ENCODE data around the gene AQR.
"Not testable (repeated sequence)": the region's sequence is repeated elsewhere in the genome, so short reads cannot be mapped to it uniquely, and the experiment has no call there.

The AQR gene

DNA sequence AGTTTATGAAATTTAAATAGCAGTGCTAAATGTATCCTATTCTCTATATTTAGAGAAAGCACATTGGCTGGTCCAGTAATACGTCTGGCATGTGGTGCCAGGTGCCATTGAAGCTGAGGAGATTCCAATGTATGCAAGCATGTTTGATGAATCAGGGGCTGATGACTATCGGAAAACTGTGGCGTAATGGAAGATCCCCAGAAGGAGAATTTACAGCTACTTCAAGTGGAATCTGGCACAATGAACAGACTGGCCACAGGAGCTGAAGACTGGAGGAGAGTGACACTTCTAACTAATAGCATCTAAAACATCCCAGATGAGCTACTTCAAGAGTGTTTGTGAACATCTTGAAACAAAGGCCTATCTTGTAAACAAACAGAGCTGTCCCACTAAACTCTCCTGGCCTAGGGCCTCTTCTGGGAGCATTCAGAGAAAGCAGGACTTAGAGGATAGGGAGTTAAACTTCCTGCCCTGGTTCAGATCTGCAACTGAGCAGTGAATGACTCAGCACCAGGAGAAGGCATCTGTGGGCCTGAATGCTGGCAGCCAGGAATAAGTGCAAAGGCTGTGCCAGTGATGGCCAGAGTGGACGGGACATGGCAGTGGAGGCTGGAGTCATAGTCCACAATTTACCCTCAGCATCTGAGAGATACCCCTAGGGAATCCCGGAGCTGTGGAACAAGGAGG lies 159.0 kb downstream of the AQR start:
- no peak for DNase-seq

DNA sequence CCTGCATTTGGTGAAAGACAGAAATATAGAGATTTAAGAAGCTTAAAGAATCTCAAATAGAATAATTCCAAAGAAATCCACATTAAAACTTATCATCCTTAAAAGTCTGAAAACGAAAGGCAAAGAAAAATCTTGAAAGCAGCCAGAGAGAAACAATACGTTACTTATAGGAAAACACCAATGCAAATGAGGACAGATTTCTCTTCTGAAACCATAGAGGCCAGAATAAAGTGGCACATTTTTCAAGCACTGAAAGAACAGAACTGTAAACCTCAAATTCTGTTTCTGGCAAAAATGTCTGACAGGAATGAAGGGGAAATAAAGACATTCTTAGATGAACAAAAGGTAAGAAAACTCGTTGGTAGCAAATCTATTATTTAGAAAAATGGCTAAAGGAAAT lies 160.4 kb downstream of the AQR start:
- no peak for DNase-seq

DNA sequence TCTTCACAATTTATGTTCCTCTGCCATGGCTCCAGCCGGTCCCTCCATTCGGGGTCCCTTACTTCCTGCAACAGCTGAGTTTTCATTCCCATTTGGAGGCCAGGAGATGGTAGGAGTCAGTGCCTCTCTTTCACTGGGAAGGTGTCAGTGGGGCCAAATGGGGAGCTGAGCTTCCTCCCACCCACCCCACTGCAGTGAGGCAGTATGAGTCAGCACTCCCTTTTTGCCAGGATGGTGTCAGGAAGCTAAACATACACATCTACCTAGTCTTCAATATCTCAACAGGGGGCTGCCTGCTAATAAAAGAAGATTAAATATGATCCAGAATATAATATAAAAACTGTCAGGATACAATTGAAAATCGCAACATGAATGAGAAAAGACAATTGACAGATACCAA lies 161.5 kb downstream of the AQR start:
- DNase-seq = no peak

DNA sequence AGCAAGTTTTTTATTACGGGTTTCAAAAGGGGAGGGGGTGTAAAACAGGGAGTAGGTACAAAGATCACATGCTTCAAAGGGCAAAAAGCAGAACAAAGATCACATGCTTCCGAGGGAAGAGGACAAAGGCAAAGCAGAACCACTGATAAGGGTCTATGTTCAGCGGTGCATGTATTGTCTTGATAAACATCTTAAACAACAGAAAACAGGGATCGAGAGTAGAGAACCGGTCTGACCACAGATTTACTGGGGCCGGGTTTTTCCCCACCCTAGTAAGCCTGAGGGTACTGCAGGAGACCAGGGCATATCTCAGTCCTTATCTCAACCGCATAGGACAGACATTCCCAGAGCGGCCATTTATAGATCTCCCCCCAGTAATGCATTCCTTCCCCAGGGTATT lies 162.3 kb downstream of the AQR start:
- not testable (repeated sequence) for DNase-seq

DNA sequence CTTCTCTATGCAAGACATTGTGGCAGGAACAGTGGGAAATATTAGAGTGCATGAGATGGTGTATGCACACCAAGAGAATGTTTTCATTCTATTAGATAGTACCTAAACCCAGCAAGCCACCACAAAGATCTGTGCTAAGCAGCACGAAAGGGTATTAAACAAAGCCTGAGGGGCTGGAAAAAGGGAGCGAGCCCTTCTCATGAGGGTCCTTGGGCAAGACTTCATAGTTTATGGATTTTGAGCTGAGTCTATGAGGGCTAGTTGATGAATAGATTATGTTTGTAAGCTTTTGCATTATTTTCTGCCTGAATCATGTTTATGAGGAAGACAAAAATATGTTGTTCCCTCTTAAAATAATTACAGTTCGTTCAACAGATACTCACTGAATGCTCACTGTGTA lies 164.8 kb downstream of the AQR start:
- DNase-seq = no peak

DNA sequence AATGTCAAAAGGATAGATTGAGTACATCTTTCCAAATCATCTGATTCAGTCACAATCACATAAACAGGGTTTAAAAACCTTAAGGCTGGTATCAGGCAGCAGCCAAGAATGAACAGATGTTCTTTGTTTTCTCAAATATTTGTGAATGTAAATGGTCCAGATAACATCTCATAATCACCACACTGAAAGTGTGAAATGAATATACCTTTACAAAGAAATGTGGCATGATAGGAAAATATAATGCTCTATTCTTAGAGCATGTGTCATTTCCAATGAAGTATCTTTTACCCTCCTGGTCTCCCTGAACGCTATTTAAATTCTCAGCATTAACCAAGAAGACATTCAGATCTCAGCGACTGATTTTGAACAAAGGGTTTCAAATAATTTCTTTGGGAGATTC lies 165.4 kb downstream of the AQR start:
- DNase-seq = peak; percentile 2

DNA sequence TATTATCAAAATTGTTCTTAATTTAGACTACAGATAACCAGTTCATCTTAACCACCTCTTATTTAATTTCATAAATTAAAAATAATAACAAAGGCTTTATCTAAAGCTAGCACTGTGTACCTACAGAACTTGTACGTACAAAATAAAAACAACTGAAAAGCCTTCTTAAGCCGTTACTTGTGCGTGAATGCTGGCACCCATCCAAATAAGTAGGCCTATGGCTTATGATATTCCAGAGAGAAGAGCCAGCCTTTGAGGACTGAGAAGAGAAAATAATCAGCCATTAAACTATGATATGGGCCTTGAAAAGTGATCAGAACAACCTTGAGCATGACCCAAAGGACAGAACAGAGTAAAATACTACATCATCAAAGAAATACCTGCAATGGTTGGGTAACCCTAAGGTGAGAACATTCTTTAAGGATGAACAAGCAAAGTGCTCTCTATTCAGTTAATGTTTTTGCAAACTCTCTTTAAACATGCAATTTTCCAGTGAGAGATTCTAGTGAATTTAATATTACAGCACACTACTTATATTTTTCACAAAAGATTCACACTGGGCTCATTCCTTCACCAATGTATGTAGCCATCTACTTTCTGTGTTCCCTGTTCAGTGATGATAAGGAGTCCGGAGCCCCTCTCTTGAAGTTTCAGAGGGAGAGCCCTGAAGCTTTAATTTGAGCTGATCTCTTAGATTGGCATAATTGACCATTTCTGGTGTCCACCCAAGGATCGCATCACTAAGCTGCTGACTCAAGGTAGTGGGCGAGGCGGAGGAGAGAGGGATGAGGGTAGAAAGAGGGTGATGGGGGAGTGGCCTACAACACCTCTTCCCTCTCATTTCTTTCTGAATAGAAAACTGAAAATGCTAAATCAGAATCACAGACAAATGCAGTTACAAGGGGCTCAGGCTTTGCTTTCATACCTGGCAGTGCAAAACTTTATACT lies 166.5 kb downstream of the AQR start:
- no peak for DNase-seq

DNA sequence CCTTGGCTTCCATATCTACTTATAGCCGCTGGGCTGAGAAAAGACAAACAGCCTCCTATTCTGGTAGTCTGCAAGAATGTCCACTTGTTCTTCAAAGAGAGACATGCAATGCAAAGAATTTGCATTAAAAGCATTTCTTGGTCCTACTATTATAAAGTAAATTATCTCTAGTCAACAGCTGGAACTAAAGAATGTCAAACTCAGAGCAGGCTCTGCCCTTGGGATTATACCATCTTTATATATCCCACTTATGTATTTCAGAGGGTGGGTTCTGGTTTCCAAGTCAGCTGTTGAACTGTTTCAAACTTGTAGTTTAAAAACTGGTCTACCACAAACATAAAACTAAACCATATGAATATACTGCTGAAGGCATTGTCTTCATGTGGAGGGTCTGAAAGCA lies 167.2 kb downstream of the AQR start:
- DNase-seq = no peak

Data from activated CD4-positive, alpha-beta T cell treated with anti-CD3 and anti-CD28 coated beads, Interleukin-10, Interleukin-2, amounts not matched to agents 100 ng/mL and 50 ng/mL, durations not matched to agents 16 hours and 8 hours (primary cell).